Measurements from ENCODE around the gene ZC3H13. TPM values are rescaled to one million over a fixed set of nuclear protein-coding genes. Genes with fewer than 3 reads are reported as not detected.

Gene ZC3H13
- total RNA-seq, 1 experiment from 2014 or later: 45.0 TPM

GRCh38 chr13:46008631-46009030, 43.9 kb downstream of the ZC3H13 start:
- no TSS peak for BruUV-seq (replicated peaks)
- DNase-seq: no peak
- H3K4me1 ChIP-seq: no peaks in the 10 kb centered on the region
- ChIA-PET CTCF (no interaction called here), POLR2A (no interaction called here)
- H3K27me3 Mint-ChIP-seq (ENCODE audit: insufficient read depth, unreplicated experiment): no peaks in the 10 kb centered on the region
- no peak overlapping the region for H3K4me3 ChIP-seq (ENCODE audit: low read depth, low read length)
- no peaks in the 10 kb centered on the region for H3K9me3 ChIP-seq
- H3K4me1 Mint-ChIP-seq (ENCODE audit: low read depth, unreplicated experiment): no peaks in the 10 kb centered on the region
- H3K36me3 ChIP-seq (ENCODE audit: control insufficient read depth, insufficient read depth, low read length): no peaks in the 10 kb centered on the region
- no peak for TF ChIP-seq CTCF (IDR thresholded peaks at IDR 0.05; ENCODE audit: insufficient read depth in 1 of 2, low read depth in 1 of 2, low read length in 1 of 2, severe bottlenecking in 1 of 2, unreplicated experiment in 1 of 2)
- H3K4me3 Mint-ChIP-seq (ENCODE audit: unreplicated experiment): no peak overlapping the region
- no peaks in the 10 kb centered on the region for H3K9me3 Mint-ChIP-seq (ENCODE audit: unreplicated experiment)
- H3K36me3 Mint-ChIP-seq (ENCODE audit: insufficient read depth, unreplicated experiment): peaks cover 40% of the 10 kb centered on the region
- H3K27me3 ChIP-seq (replicated peaks; ENCODE audit: control insufficient read depth, insufficient read depth, low read length): no peaks in the 10 kb centered on the region
- no peak overlapping the region for H3K27ac Mint-ChIP-seq (ENCODE audit: unreplicated experiment)
- intact Hi-C loops (cut with micrococcal nuclease; ENCODE audit: unreplicated experiment): no loop called here

GRCh38 chr13:46006688-46007452, 45.7 kb downstream of the ZC3H13 start:
- peaks cover 49% of the 10 kb centered on the region for H3K36me3 Mint-ChIP-seq (ENCODE audit: insufficient read depth, unreplicated experiment)
- intact Hi-C loops (cut with micrococcal nuclease; ENCODE audit: unreplicated experiment): no loop called here
- Histone ChIP-seq H3K27me3 (replicated peaks; ENCODE audit: control insufficient read depth, insufficient read depth, low read length) (no peaks in the 10 kb centered on the region), H3K4me1 (no peaks in the 10 kb centered on the region), H3K9me3 (no peaks in the 10 kb centered on the region), H3K4me3 (ENCODE audit: low read depth, low read length) (no peak overlapping the region), H3K36me3 (ENCODE audit: control insufficient read depth, insufficient read depth, low read length) (no peaks in the 10 kb centered on the region)
- ChIA-PET POLR2A (no interaction called here), CTCF (no interaction called here)
- BruUV-seq (replicated peaks): no TSS peak
- H3K9me3 Mint-ChIP-seq (ENCODE audit: unreplicated experiment): no peaks in the 10 kb centered on the region
- H3K27ac Mint-ChIP-seq (ENCODE audit: unreplicated experiment): no peak overlapping the region
- H3K4me1 Mint-ChIP-seq (ENCODE audit: low read depth, unreplicated experiment): no peaks in the 10 kb centered on the region
- no peaks in the 10 kb centered on the region for H3K27me3 Mint-ChIP-seq (ENCODE audit: insufficient read depth, unreplicated experiment)
- TF ChIP-seq CTCF (IDR thresholded peaks at IDR 0.05; ENCODE audit: insufficient read depth in 1 of 2, low read depth in 1 of 2, low read length in 1 of 2, severe bottlenecking in 1 of 2, unreplicated experiment in 1 of 2): no peak
- no peak overlapping the region for H3K4me3 Mint-ChIP-seq (ENCODE audit: unreplicated experiment)
- no peak for DNase-seq

- Mint-ChIP-seq H3K9me3 (ENCODE audit: unreplicated experiment) (no peaks in the 10 kb centered on the region), H3K27me3 (ENCODE audit: insufficient read depth, unreplicated experiment) (no peaks in the 10 kb centered on the region), H3K4me3 (ENCODE audit: unreplicated experiment) (no peak overlapping the region), H3K36me3 (ENCODE audit: insufficient read depth, unreplicated experiment) (peaks cover 61% of the 10 kb centered on the region), H3K27ac (ENCODE audit: unreplicated experiment) (no peak overlapping the region), H3K4me1 (ENCODE audit: low read depth, unreplicated experiment) (no peaks in the 10 kb centered on the region)
- Histone ChIP-seq H3K27me3 (replicated peaks; ENCODE audit: control insufficient read depth, insufficient read depth, low read length) (no peaks in the 10 kb centered on the region), H3K4me1 (no peaks in the 10 kb centered on the region), H3K36me3 (ENCODE audit: control insufficient read depth, insufficient read depth, low read length) (0 out of 2 replicates have a peak, but pooled peaks cover 2% of the 10 kb centered on the region), H3K9me3 (no peaks in the 10 kb centered on the region), H3K4me3 (ENCODE audit: low read depth, low read length) (no peak overlapping the region)
- POLR2A ChIA-PET: no interaction called here
- BruUV-seq (replicated peaks): no TSS peak
- DNase-seq: no peak
- intact Hi-C loops (cut with micrococcal nuclease; ENCODE audit: unreplicated experiment): no loop called here
- CTCF ChIA-PET: no interaction called here
- no peak for TF ChIP-seq CTCF (IDR thresholded peaks at IDR 0.05; ENCODE audit: insufficient read depth in 1 of 2, low read depth in 1 of 2, low read length in 1 of 2, severe bottlenecking in 1 of 2, unreplicated experiment in 1 of 2)
Measured at GRCh38 chr13:46004491-46004890, 48.1 kb downstream of the ZC3H13 start.
